NCI-H187 (cell line): Measurements from ENCODE around the gene CIDEC.
A peak's percentile ranks its signal among the peaks of the same experiment; 100 is the strongest.
"Not testable (repeated sequence)": the region's sequence is repeated elsewhere in the genome, so short reads cannot be mapped to it uniquely, and the experiment has no call there.

Experiments used
- DNase-seq, 2 experiments: peaks; one replicate each; lab custom pipeline; 2025; lab: John Stamatoyannopoulos, UW

The CIDEC gene

DNA sequence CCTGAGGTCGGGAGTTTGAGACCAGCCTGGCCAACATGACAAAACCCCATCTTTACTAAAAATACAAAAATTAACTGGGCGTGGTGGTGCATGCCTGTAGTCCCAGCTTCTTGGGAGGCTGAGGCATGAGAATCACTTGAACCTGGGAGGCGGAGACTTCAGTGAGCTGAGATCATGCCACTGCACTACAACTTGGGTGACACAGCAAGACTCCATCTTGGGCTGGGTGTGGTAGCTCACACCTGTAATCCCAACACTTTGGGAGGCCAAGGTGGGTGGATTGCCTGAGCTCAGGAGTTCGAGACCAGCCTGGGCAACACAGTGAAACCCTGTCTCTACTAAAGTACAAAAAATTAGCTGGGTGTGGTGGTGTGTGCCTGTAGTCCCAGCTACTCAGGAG is 3.8 kb downstream of the CIDEC start:
- DNase-seq, result not testable (repeated sequence)

DNA sequence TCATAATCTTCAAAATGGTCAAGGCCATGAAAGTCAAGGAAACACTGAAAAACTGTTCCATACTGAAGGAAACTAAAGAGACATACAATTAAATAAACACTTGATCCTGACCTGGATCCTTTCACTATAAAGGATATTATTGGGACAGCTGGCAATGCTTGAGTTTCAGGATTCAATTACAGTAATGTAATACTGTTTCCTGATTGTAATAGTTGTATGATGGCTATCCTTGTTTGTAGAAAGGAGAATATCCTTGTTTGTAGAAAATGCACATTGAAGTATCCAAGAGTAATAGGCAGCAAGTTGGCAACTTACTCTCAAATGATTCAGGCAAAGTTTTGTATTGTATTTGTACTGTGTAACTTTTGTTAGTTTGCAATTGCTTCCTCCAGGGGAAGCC is 4.6 kb downstream of the CIDEC start:
- DNase-seq, result no peak

DNA sequence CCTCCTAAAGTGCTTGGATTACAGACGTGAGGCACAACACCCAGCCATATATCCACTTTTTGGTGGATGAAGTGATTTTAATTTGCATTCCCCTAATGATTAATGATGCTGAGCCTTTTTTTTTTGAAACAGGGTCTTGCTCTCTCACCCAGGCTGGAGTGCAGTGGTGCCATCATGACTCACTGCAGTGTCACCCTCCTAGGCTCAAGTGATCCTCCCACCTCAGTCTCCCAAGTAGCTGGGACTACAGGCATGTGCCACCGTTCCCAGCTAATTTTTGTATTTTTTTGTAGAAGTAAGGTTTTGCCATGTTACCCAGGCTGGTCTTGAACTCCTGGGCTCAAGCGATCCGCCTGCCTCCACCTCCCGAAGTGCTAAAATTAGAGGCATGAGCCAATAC is 8.0 kb downstream of the CIDEC start:
- not testable (repeated sequence) for DNase-seq

DNA sequence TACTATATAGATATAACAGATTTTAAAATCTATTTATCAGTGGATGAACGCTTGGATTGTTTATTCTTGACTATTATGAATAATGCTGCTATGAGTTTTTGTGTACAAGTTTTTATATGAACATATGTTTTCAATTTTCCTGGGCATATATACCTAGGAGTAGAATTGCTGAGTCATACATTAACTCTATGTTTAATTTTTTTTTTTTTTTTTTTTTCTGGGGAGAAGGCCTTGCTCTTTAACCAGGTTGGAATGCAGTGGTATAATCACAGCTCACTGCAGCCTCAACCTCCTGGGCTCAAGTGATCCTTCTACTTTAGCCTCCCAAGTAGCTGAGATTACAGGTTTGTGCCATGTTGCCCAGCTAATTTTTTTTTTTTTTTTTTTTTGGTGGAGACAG is 9.1 kb downstream of the CIDEC start:
- no peak for DNase-seq

DNA sequence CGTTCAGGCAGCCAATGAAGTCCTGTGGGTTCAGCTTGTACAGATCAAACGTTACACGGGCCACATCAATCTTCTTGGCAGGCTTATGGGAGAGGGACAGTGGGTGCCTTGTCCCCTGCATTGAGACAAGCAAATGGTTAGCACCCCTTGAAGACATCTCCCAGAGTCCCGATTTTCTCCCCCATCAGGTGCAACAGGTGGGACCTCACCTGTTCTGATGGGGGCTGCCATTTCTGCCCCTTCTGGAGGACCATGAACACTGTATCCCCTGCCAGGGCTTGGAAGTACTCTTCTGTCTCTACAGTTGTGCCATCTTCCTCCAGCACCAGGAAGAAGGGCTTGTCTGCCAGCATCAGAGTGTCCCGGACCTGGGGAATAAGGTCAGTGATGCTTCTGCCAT is 10.1 kb downstream of the CIDEC start:
- no peak for DNase-seq

DNA sequence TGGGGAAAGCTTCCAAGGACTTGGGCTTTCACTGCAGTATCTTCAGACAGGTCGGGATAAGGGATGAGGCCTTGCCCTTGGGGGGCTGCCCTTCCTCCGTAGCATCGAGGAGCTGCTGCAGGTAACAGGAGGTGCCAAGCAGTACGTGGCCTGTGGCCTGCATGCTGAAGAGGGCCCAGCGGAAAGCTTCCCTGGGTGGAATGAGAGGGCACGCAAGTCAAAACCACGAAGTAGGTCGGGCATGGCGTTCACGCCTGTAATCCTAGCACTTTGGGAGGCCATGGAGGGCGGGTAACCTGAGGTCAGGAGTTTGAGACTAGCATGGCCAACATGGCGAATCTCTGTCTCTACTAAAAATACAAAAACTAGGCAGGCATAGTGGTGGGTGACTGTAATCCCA is 12.9 kb downstream of the CIDEC start:
- no peak for DNase-seq

DNA sequence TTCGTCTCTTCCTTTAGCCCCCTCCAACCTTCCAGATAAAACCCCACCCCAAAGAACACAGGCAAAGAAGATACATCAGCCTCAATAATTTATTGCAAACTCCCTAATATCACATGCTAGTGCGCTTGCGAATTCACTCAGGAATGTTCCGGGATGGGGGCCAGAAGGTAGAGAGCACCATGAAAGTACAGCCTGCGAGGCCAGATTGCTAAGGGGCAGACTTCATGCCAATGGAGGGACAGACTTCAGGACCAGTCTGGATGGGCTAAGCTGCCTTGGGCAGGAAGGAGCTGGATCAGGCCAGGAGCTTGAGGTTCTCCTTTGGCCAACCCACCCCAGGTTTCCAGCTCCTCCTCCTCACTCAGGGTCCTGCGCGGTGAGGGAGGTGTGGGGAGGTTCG is 13.4 kb downstream of the CIDEC start:
- no peak for DNase-seq

DNA sequence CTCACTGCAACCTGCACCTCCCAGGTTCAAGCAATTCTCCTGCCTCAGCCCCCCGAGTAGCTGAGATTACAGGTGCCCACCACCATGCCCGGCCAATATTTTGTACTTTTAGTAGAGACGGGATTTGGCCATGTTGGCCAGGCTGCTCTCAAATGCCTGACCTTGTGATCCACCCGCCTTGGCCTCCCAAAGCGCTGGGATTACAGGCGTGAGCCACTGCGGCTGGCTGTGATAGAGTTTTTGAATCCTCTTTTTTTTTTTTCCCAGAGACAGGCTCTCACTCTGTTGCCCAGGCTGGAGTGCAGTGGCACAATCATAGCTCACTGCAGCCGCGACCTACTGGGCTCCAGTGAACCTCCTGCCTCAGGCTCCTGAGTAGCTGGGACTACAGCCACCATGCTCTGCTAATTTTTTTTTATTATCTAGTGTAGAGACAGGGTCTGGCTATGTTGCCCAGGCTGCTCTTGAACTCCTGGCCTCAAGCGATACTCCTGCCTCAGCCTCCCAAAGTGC is 14.9 kb downstream of the CIDEC start:
- DNase-seq, result not testable (repeated sequence)

DNA sequence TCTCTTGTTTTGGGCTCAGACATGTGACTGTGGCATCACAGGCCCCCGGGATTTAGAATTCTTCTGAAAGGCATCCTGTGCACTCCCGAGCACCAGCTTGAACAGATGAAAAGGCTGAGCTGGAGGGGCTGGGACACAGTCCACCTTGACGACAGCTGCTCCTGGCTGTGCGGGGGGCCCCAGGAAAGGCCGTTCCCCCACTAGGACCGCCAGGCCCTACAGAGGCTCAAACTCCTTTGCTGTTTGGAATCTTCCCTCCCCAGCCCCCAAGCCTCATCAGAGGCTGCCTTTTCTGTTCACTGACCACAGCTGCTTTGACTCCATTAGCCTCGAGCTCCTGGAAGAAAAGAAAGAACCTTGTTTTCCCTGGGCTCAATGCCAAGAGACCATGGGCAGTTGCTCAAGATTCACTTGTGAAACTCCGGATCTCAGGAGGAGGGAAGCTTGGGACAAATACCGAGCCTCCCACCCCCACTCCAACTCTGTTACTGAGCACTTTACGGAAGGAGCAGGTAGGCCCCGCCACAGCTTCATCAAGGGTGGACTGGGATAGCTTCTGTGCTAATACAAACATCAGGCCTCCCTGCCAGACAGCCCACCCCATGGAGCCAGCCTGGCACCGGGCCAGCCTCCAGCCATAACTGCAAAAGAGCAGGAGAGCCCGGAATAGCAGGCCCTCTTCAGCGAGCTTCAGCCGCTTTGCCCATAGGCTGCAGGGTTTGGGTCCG is 15.7 kb downstream of the CIDEC start:
- no peak for DNase-seq

DNA sequence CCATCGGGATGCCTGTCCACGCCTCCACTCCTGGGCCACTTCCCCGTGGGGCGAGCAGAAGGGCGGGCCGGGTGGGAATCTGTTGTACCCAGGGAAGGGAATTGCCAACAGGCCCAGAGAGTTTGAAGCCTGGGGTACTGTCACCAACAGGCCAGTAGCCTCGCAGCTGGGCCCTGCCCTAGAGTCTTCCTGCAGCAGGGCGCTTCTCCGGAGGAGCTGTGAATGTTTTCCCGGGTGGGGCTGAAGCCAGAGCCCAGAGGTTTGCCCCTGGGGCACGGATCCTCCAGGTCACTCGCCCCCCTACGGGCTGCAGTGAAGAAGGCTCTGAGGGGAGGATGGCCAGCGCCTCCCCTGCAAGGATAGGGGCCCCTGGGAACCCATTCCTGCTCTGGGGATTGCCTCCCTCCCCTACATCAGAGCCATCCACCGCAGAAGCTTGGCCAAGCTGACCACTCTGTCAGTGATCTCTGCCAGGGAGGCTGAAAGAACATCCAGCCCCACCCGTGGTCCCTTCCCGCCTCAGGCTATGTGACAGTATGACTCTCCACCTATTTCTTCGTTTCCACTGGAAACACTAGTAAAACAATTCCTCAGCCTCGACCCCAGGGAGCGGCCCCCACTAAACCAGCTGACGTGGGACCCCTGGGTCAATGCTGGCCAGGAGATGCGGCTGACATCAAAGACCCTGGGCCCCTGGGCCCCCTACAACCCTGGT is 16.8 kb downstream of the CIDEC start:
- no peak for DNase-seq

DNA sequence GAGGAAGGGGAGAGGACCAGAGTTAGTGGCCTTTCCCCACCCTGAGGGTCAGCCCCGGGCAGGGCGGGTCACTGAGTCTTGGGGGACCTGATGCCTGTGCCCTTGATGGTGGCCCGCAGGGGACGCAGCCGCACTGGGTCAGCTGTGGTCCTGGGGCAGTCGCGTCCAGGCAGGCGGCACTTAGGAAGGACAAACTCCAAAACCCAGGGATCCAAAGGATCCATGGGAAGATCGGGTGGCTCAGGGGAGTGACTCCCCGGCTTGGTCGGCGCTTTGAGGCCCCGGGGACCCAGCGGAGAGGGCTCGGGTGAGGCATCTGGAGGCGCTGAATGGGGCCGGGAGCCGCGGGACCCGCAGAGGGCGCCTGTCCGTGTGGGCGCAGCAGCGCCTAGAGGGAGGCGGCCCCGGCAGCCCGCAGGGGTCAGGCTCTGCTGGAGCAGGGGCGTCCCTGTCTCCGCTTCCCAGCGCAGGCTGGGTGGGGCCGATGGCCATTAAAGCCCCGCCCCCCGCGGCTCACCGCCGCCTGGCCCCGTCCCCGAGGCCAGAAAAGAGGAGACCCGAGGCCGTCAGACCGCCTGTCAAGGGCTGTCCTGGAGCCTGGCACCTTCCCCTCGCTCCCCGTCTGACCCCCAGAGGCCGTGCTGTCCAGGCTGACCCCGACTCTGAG is 17.5 kb downstream of the CIDEC start:
- DNase-seq, result no peak

DNA sequence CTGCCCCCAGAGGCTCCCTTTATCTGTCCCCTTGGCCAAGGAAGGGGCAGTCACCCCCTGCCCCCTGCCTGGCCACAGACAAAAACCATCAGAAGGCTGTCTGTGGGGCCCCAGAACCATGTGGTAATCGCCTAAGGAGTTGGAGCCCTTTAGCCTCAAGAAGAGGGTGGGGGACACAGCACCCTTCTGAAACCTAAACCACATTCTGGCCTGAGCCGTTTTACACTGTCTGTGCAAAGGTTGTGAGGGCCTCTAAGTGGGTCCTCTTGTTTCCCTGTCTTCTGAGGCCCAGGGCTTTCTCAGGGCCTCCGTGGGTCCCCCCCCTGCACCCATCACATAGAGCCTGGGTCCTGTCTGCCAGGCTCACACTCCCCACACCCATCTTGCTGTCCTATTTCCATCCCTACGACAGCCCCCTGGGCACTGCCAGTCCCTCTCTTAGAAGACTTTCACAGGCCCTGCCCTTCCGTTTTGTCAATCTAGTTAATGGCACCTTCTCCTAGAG is 18.4 kb downstream of the CIDEC start:
- no peak for DNase-seq

DNA sequence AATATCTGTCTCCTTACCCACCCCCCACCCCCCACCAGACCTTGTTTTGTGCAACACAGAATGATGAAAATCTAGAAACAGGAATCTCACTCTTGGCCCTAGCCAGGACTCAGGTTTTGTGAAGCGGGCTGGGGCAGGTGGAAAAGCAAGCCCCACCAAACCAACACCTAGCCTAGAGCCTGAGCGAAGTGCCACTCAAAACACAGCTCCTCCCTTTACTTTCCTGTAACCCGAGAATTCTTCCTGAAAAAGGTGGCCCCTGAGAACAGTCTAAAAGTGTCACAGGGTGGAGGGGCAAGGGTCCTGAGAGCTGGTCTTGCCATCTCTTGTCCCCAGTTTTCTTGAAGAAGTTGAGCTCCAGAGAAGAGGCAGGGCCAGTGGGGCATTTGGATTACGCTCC is 18.9 kb downstream of the CIDEC start:
- DNase-seq, result no peak

DNA sequence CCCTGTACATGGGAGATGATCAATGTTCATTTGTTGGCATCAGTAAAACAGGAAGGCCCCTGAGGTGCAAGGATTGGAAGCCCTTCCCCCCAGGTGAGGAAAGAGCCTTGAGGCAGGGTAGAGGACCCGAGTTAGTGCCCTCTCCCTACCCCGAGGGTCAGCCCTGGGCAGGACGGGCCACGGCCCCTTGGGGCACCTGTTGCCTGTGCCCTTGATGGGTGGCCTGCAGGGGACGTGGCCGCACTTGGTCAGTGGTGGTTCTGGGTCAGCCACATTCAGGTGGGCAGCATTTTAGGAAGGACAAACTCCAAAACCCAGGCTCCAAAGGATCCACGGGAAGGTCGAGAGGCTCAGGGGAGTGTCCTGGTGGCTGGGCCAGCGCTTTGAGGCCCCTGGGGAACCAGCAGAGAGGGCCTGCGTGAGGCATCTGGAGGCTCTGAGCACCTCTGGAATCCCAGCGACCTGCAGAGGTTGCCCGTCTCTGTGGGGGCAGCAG is 20.5 kb downstream of the CIDEC start:
- no peak for DNase-seq

DNA sequence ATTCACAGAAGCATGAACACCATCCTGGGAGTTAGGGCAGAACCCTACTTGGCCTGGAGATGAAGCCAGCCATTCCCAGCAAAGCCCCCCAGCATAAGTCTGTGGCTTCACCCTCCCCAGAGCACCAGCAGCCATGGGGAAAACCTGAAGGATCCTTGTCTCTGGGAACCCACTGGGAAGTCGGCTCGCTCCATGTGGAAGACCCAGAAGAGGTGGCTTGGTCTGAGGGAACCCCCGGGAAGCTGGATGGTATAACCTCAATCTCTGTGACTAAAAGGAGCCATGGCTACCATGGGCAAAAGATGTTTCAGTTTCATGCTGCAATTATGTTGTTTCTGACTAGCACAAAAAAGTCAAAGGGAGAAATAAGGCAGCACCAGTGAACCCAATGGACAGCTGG is 24.5 kb downstream of the CIDEC start:
- no peak for DNase-seq

DNA sequence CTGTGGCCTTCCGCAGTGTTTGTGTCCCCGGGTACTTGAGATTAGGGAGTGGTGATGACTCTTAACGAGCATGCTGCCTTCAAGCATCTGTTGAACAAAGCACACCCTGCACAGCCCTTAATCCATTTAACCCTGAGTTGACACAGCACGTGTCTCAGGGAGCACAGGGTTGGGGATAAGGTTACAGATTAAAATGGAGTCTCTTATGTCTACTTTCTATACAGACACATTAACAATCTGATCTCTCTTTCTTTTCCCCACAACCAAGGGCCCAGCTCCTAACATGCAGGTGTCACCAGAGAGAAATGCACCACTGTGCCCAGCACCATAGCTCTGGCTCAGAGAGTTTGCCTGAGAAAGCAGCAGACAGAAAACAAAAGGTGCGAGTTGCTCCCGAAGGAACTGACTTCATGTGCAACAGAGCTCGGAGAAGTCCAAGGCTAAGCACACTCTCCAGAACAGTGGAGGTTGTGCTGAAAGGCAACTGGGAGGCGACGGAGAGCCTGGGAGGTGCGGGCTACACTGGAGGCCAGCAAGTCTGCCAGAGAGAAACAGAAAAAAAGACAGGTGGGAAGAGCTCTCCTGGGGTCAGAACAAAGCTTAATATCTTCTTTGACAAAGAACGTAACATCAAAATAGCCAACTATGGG is 25.6 kb downstream of the CIDEC start:
- DNase-seq, result peak in 1 of 2 experiments; percentile 14

DNA sequence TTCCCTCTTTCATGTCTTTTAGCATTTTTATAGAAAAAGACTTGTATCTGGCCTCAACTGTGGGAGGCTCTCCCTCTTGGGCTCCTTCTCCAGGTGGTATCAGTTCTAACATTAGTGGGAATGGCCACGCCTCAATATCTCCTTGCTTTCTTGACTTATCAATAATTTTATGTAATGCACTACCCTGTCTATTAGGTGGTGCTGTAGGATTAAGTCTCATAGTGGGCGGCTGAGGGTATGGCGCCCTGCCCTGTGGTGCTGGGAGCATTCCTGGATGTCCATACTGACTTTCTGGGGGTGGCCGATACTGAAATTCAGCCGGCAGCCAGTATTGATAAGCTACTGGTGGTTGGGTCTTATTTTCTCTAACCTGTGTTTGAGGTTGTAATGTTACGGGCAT is 27.5 kb downstream of the CIDEC start:
- DNase-seq, result no peak

DNA sequence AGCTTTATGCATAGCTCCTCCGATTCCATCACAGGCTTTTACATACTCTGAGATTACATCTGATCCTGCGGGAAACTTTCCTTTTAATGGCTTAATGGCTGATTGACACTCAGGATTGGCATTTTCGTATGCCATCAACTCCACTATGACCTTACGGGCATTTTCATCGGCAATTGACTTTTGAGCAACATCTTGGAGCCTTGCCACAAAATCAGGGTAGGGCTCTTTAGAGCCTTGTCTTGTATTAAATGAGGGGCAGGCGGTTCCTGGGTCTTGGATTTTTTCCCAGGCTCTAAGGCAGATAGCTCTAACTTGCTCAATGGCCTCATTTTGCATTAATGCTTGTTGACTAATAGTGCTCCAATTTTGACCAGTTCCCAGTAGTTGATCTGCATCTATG is 28.1 kb downstream of the CIDEC start:
- DNase-seq, result not testable (repeated sequence)

DNA sequence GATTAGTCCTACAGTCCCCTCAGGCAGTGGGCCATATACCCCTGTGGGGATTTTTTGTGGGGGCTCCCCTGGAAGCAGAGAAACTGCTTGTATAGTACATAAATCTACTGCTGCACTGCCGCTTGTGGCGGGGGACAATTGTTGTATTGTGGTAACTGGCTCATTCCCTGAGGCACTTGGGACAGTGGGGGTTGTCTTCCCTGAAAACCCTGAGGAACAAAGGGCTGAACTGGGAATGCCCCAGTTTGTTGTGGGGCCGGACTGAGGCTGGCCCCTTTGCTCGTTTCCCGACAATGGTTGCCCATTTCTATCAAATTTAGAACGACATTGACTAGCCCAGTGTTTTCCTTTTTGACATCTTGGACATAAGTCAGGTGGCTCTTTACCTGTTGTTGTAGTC is 28.7 kb downstream of the CIDEC start:
- not testable (repeated sequence) for DNase-seq

DNA sequence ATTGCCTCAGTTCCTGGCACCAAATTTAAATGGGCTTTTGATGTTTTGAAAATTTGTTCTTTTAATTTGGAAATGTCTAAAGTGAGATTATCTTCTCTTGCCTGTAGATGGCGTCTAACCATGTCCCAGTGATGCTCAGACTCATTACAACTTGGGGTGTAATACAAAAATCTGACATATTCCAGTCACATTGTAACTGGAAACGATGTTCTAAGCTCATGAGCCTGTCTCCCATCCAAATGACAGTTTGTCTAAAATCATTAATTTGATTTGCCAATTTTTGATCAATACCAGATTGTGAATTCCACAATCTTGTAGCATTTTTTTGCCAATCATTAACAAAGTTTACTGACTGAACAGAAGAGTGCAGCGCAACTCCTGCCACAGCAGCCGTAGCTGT is 31.2 kb downstream of the CIDEC start:
- DNase-seq, result not testable (repeated sequence)

DNA sequence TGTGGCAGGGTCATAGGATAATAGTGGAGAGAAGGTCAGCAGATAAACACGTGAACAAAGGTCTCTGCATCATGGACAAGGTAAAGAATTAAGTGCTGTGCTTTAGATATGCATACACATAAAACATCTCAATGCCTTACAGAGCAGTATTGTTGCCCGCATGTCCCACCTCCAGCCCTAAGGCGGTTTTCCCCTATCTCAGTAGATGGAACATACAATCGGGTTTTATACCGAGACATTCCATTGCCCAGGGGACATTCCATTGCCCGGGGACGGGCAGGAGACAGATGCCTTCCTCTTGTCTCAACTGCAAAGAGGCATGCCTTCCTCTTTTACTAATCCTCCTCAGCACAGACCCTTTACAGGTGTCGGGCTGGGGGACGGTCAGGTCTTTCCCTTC is 32.2 kb downstream of the CIDEC start:
- not testable (repeated sequence) for DNase-seq

DNA sequence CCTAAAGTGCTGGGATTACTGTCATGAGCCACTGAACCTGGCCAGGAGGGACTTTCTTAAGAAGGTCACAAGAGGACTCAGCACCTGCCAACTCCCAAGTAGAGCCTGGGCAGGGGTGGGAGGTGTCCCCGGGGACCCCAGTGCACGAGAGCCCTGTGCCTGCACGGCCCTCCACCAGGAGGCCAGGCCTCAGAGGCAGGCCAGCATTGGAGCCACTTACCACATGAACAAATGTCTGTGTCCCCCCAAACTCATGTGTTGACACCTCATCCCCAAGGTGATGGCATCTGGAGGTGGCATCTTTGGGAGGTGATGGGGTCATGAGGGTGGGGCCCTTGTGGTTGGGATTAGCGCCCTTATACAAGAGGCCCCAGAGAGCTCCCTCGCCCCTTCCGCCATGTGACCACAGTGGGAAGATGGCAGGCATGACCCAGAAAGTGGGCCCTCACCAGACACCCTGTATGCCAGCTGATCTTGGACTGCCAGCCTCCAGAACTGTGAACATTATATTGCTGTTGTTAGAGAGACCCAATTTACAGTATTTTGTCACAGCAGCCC is 33.0 kb downstream of the CIDEC start:
- DNase-seq, result no peak
